Skeletal muscle satellite cell (primary cell): Measurements from ENCODE around the gene GALNT3.
A peak's percentile ranks its signal among the peaks of the same experiment; 100 is the strongest.

ENCODE experiments used
- H3K27me3 ChIP-seq: 2 replicates; pipeline ENCODE4 v1.7.0; 2013; ENCODE audit warnings: low read length; ENCODE audit not compliant: control insufficient read depth, insufficient read depth
- H3K36me3 ChIP-seq: 2 replicates; pipeline ENCODE4 v1.7.0; 2013; ENCODE audit warnings: mild to moderate bottlenecking, control low read depth, low read length; ENCODE audit not compliant: insufficient read depth
- H3K4me1 ChIP-seq: 2 replicates; pipeline ENCODE4 v1.7.0; 2013; ENCODE audit warnings: low read length; ENCODE audit not compliant: control insufficient read depth, insufficient read depth
- H3K4me2 ChIP-seq: 2 replicates; pipeline ENCODE4 v1.7.0; 2013; ENCODE audit warnings: mild to moderate bottlenecking, low read length
- H3K4me3 ChIP-seq: 2 replicates; pipeline ENCODE4 v1.7.0; 2013; ENCODE audit warnings: low read length
- H3K9ac ChIP-seq: 2 replicates; pipeline ENCODE4 v1.7.0; 2013; ENCODE audit warnings: mild to moderate bottlenecking, low read depth, low read length, moderate library complexity
- H3K9me3 ChIP-seq: replicated peaks from 2 replicates; pipeline ENCODE4 v1.7.0; 2013; ENCODE audit warnings: mild to moderate bottlenecking, control low read depth, low read length

GALNT3 gene

GRCh38 chr2:165818920-165819319, 24.9 kb upstream of the GALNT3 start:
- Histone ChIP-seq H3K4me3 (no peak overlapping the region), H3K4me1 (no peaks in the 10 kb centered on the region), H3K9me3 (no peaks in the 10 kb centered on the region), H3K9ac (no peak overlapping the region), H3K27me3 (no peaks in the 10 kb centered on the region), H3K36me3 (no peaks in the 10 kb centered on the region), H3K4me2 (no peak overlapping the region)

GRCh38 chr2:165815299-165816141, 21.5 kb upstream of the GALNT3 start:
- H3K9ac ChIP-seq = no peak overlapping the region
- H3K4me1 ChIP-seq = no peaks in the 10 kb centered on the region
- no peaks in the 10 kb centered on the region for H3K36me3 ChIP-seq
- H3K4me2 ChIP-seq = no peak overlapping the region
- H3K27me3 ChIP-seq = no peaks in the 10 kb centered on the region
- no peaks in the 10 kb centered on the region for H3K9me3 ChIP-seq
- no peak overlapping the region for H3K4me3 ChIP-seq

GRCh38 chr2:165814473-165814872, 20.4 kb upstream of the GALNT3 start:
- H3K4me1 ChIP-seq = no peaks in the 10 kb centered on the region
- no peak overlapping the region for H3K4me2 ChIP-seq
- no peaks in the 10 kb centered on the region for H3K9me3 ChIP-seq
- H3K27me3 ChIP-seq = no peaks in the 10 kb centered on the region
- H3K9ac ChIP-seq = no peak overlapping the region
- H3K4me3 ChIP-seq = no peak overlapping the region
- no peaks in the 10 kb centered on the region for H3K36me3 ChIP-seq

GRCh38 chr2:165811592-165812370, 17.7 kb upstream of the GALNT3 start:
- Histone ChIP-seq H3K27me3 (no peaks in the 10 kb centered on the region), H3K4me3 (no peak overlapping the region), H3K36me3 (no peaks in the 10 kb centered on the region), H3K9ac (no peak overlapping the region), H3K9me3 (no peaks in the 10 kb centered on the region), H3K4me1 (no peaks in the 10 kb centered on the region), H3K4me2 (no peak overlapping the region)

- no peaks in the 10 kb centered on the region for H3K9me3 ChIP-seq
- H3K36me3 ChIP-seq = no peaks in the 10 kb centered on the region
- H3K4me2 ChIP-seq = no peak overlapping the region
- H3K27me3 ChIP-seq = no peaks in the 10 kb centered on the region
- H3K4me1 ChIP-seq = no peaks in the 10 kb centered on the region
- no peak overlapping the region for H3K9ac ChIP-seq
- no peak overlapping the region for H3K4me3 ChIP-seq
Observed at GRCh38 chr2:165810418-165810817, 16.4 kb upstream of the GALNT3 start.

GRCh38 chr2:165804719-165805118, 10.7 kb upstream of the GALNT3 start:
- Histone ChIP-seq H3K36me3 (no peaks in the 10 kb centered on the region), H3K4me2 (no peak overlapping the region), H3K9ac (no peak overlapping the region), H3K4me3 (no peak overlapping the region), H3K27me3 (no peaks in the 10 kb centered on the region), H3K4me1 (peaks cover 5% of the 10 kb centered on the region), H3K9me3 (no peaks in the 10 kb centered on the region)

GRCh38 chr2:165803123-165803760, 9.2 kb upstream of the GALNT3 start:
- Histone ChIP-seq H3K9me3 (no peaks in the 10 kb centered on the region), H3K9ac (no peak overlapping the region), H3K4me2 (no peak overlapping the region), H3K4me3 (no peak overlapping the region), H3K27me3 (no peaks in the 10 kb centered on the region), H3K4me1 (peaks cover 5% of the 10 kb centered on the region), H3K36me3 (no peaks in the 10 kb centered on the region)

GRCh38 chr2:165801176-165801575, 7.1 kb upstream of the GALNT3 start:
- H3K9ac ChIP-seq = no peak overlapping the region
- H3K27me3 ChIP-seq = no peaks in the 10 kb centered on the region
- H3K4me1 ChIP-seq = peaks cover 5% of the 10 kb centered on the region
- H3K36me3 ChIP-seq = no peaks in the 10 kb centered on the region
- H3K4me2 ChIP-seq = no peak overlapping the region
- H3K4me3 ChIP-seq = no peak overlapping the region
- no peaks in the 10 kb centered on the region for H3K9me3 ChIP-seq

GRCh38 chr2:165796819-165797530, 2.9 kb upstream of the GALNT3 start:
- no peaks in the 10 kb centered on the region for H3K27me3 ChIP-seq
- no peaks in the 10 kb centered on the region for H3K9me3 ChIP-seq
- H3K9ac ChIP-seq = no peak overlapping the region
- H3K4me2 ChIP-seq = no peak overlapping the region
- no peaks in the 10 kb centered on the region for H3K36me3 ChIP-seq
- no peak overlapping the region for H3K4me3 ChIP-seq
- peaks cover 22% of the 10 kb centered on the region for H3K4me1 ChIP-seq

- Histone ChIP-seq H3K36me3 (no peaks in the 10 kb centered on the region), H3K9ac (no peak overlapping the region), H3K4me1 (peaks cover 31% of the 10 kb centered on the region), H3K4me2 (no peak overlapping the region), H3K9me3 (no peaks in the 10 kb centered on the region), H3K27me3 (no peaks in the 10 kb centered on the region), H3K4me3 (no peak overlapping the region)
Observed at GRCh38 chr2:165796129-165796528, 2.1 kb upstream of the GALNT3 start.

- H3K4me1 ChIP-seq = peaks cover 40% of the 10 kb centered on the region
- H3K4me2 ChIP-seq = peak overlapping the region; percentile 96
- peak overlapping the region; percentile 75 for H3K4me3 ChIP-seq
- no peak overlapping the region for H3K9ac ChIP-seq
- H3K9me3 ChIP-seq = no peaks in the 10 kb centered on the region
- no peaks in the 10 kb centered on the region for H3K36me3 ChIP-seq
- no peaks in the 10 kb centered on the region for H3K27me3 ChIP-seq
Observed at GRCh38 chr2:165795011-165795410, 964 bp upstream of the GALNT3 start.
